GM12878 (cell line): ENCODE data around the gene CTNS. TPM values are rescaled to one million over a fixed set of nuclear protein-coding genes. Genes with fewer than 3 reads are reported as not detected.

Experiments
- BCLAF1 ChIP-seq: fragments of 450-650 bp; IDR thresholded peaks from 2 replicates; pipeline ENCODE4 v1.6.1; 2017; ENCODE audit warnings: antibody characterized with exemption, mild to moderate bottlenecking, moderate library complexity
- CBFB ChIP-seq: IDR thresholded peaks from 2 replicates; pipeline ENCODE4 v1.6.1; 2016; ENCODE audit warnings: antibody characterized with exemption, low read depth
- CHD1 ChIP-seq: IDR thresholded peaks from 2 replicates; pipeline ENCODE4 v1.6.1; 2012; ENCODE audit warnings: low read depth, low read length, improper control_type of control experiment
- CHD4 ChIP-seq: fragments of 200-600 bp; sonication (generic); IDR thresholded peaks from 2 replicates; pipeline ENCODE4 v1.6.1; 2016; ENCODE audit warnings: mild to moderate bottlenecking
- HDAC2 ChIP-seq: fragments of 200-600 bp; sonication (generic); IDR thresholded peaks from 2 replicates; pipeline ENCODE4 v1.6.1; 2017
- HSF1 ChIP-seq: fragments of 150-350 bp; IDR thresholded peaks from 2 replicates; pipeline ENCODE4 v1.6.1; 2014; ENCODE audit warnings: mild to moderate bottlenecking, low read depth, low read length
- KDM1A ChIP-seq: fragments of 200-600 bp; sonication (generic); IDR thresholded peaks from 2 replicates; pipeline ENCODE4 v1.6.1; 2016; ENCODE audit warnings: borderline replicate concordance
- NBN ChIP-seq: fragments of 450-650 bp; IDR thresholded peaks from 2 replicates; pipeline ENCODE4 v1.6.1; 2016
- NFIC ChIP-seq: IDR thresholded peaks from 2 replicates; pipeline ENCODE4 v1.6.1; 2012; ENCODE audit warnings: low read depth, mild to moderate bottlenecking, inconsistent platforms, low read length, moderate library complexity
- NFXL1 ChIP-seq: fragments of 450-650 bp; IDR thresholded peaks from 2 replicates; pipeline ENCODE4 v1.6.1; 2017; ENCODE audit warnings: antibody characterized with exemption, mild to moderate bottlenecking, borderline replicate concordance
- NKRF ChIP-seq: fragments of 450-650 bp; conservative IDR thresholded peaks from 2 replicates; pipeline ENCODE4 v1.6.1; 2017; ENCODE audit warnings: mild to moderate bottlenecking, moderate library complexity
- NR2C1 ChIP-seq: fragments of 450-650 bp; IDR thresholded peaks from 2 replicates; pipeline ENCODE4 v1.6.1; 2017; ENCODE audit warnings: antibody characterized with exemption, mild to moderate bottlenecking, moderate library complexity
- NR2C2 ChIP-seq: IDR thresholded peaks from 2 replicates; pipeline ENCODE4 v1.6.1; 2011; ENCODE audit warnings: borderline replicate concordance, low read depth; ENCODE audit not compliant: control insufficient read depth, insufficient read length
- POLR2AphosphoS2 ChIP-seq: IDR thresholded peaks from 2 replicates; pipeline ENCODE4 v1.6.1; 2011; ENCODE audit warnings: low read depth, mild to moderate bottlenecking, low read length, improper control_type of control experiment, moderate library complexity
- RFX5 ChIP-seq: IDR thresholded peaks from 2 replicates; pipeline ENCODE4 v1.6.1; 2011; ENCODE audit warnings: low read depth, low read length, improper control_type of control experiment
- SRF ChIP-seq, 2 experiments: IDR thresholded peaks; 2 replicates each; pipeline ENCODE4 v1.6.1; 2011; ENCODE audit warnings: low read depth in 2 of 2, low read length in 2 of 2, mild to moderate bottlenecking in 1 of 2, moderate library complexity in 1 of 2
- TBL1XR1 ChIP-seq: IDR thresholded peaks from 2 replicates; pipeline ENCODE4 v1.6.1; 2012; ENCODE audit warnings: low read depth, low read length, improper control_type of control experiment
- TCF3 ChIP-seq: IDR thresholded peaks from 2 replicates; pipeline ENCODE4 v1.6.1; 2012; ENCODE audit warnings: low read depth, mild to moderate bottlenecking, low read length, borderline replicate concordance; ENCODE audit not compliant: insufficient read depth
- TCF7 ChIP-seq: IDR thresholded peaks from 2 replicates; pipeline ENCODE4 v1.6.1; 2014; ENCODE audit warnings: antibody characterized with exemption, borderline replicate concordance
- ZNF274 ChIP-seq: IDR thresholded peaks from one replicate; pipeline ENCODE4 v1.8.0; 2011; ENCODE audit not compliant: insufficient read length, insufficient read depth
- polyA plus RNA-seq, 11 experiments: library from polyadenylated mRNA; depleted of rRNA in 4 of 11; unstranded in 6 of 11; stranded (reverse) in 5 of 11; fragments of >200 nt; fragmentation: Nextera tagmentation in 4 of 11; fragmentation: Illumina TruSeq in 1 of 11; extraction: Ambion mirVana in 4 of 11; extraction: Trizol in 1 of 11; gene quantifications; 1 replicate in 1 of 11; 2 replicates in 10 of 11; pipeline versions ENCODE4 v1.2.1 to v1.2.3, GENCODE V29; 2011 to 2016; ENCODE audit warnings: inconsistent platforms in 2 of 11, missing spikeins in 2 of 11, low read depth in 1 of 11
- total RNA-seq, 4 experiments: library from RNA; depleted of rRNA in 3 of 4; stranded (reverse); fragments of >200 nt in 3 of 4; fragmentation: Illumina TruSeq in 1 of 4; extraction: Trizol in 1 of 4; gene quantifications; 2 replicates each; pipeline versions ENCODE4 v1.2.1 to v1.2.3, GENCODE V29; 2013 to 2021

CTNS gene
- total and polyA plus RNA-seq, 10 of the 15 experiments (the other 5 are each of a cell fraction or from before 2014, with no cell fraction given) = 0.92 to 10.7 (median 6.4) TPM

- TF ChIP-seq TCF3 (no peak), TCF7 (no peak), NFXL1 (no peak), SRF (IDR thresholded peaks at IDR 0.05; ENCODE audit: low read depth in 2 of 2, low read length in 2 of 2) (no peak), CHD4 (no peak), TBL1XR1 (no peak), NFIC (no peak), RFX5 (no peak), KDM1A (no peak), NR2C2 (no peak), NBN (0 out of 2 replicates have a peak, but pooled peaks have one; percentile 15), CBFB (peak; percentile 56), POLR2AphosphoS2 (peak; percentile 90), HSF1 (no peak), NR2C1 (no peak), ZNF274 (no peak), BCLAF1 (no peak), CHD1 (no peak), NKRF (peak; percentile 58; the same call in 1 of the 2 replicates), HDAC2 (no peak)
Measured at GRCh38 chr17:3668279-3669084, 31.9 kb downstream of the CTNS start, which contains the start of the genes EMC6 and TAX1BP3 (continued).
